Islet precursor cell (in vitro differentiated cells): ENCODE results near the gene NPAS2.
A peak's percentile ranks its signal among the peaks of the same experiment; 100 is the strongest.

Experiments
- DNase-seq: peaks from one replicate; pipeline ENCODE4 v3.0.0-alpha.2; 2018

Gene NPAS2

DNA sequence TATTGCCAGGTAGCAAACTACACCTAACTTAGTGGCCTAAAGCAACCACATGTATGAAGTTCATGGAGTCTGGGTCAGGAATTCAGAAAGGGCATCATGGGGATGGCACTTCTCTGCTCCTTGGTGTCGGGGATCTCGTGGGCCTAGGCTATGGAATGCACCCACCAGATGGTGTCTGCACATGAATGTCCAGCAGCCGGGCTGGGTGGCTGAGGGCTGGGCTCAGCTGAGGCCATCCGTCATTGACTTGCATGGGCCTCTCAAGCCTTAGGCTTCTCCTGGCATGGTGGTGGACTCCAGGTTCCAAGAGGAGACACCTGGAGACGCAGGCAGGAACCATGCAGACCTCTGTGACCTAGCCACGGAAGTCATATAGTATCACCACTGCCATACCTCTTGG lies 156.1 kb downstream of the NPAS2 start:
- DNase-seq: no peak

DNA sequence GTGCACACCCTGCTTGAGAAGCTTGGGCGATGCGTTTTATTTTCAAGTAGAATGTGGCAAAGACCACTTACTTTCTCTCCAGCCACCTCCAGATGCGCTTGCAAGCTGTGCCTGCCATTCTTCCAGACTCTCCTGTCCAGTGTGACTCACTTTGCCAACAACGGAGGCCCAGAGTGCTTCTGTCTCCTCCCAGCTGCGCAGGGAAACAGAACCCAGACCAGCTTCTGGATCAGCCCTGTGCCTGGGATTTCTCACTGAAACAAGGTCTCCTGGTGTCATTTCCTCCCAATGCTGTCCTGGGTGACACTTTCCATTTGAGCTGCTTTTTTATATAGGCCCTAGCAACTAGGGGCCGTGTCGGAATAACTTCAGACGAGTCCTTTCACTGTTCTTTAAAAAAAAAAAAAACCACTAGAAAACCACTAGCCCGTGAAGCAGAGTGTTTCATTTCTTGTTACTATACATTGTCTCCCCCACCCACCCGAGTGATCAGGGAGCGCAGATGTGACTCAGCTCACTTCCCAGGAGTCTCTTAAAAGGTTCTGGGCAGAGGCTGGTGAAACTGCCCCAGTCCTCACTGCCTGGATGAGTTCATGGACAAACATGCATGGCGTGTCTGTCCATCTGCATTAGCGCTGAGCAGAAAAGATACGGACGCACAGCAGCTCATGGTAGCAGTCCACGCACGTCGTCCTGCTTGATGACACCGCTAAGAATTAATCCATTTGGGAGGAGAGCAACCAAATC lies 156.9 kb downstream of the NPAS2 start:
- DNase-seq: peak; percentile 95

DNA sequence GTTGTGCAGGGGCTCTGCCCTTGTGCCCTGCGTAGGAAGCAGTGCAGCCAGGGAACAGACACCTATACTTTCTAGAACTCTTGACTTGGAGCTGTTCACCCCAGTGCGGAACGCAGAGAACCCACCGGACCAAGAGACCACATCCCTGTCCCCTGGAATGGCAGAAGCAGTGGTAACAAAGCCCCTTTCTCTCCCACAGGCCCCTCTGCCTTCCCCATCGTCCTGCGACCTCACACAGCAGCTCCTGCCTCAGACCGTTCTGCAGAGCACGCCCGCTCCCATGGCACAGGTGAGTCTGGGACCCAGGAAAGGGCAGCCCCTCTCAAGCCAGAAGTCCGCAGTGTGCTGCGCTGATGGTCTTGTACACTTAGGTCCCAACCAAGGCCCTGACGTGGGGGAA lies 157.6 kb downstream of the NPAS2 start:
- DNase-seq: no peak

DNA sequence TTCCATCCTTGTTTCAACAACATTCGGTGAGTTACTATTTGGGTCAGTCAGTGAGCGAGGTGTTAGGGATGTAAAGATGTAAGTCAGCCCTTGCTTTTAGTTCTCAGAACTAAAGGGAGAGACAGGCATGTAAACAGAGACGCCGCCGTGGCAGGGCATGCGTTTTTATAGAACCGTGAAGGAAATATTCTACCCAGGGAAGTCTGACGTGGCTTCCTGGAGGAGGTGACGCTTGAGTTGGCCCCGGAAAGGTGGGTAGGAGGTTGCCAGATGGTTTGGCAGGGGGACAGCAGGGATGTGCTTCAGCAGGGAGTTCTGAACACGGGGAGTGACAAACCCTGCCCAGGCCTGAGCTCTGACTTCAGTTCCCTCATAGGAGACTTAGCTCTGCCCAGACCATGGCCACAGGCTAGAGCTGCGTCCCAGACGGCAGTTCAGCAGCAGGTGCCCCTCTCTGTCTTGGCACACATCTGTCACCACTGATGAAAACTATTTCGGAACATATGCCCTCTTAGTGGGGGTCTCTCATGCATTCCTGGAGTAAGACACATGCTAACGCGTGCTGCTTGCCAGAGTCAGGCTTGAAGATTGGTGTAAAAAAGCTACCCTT lies 158.7 kb downstream of the NPAS2 start:
- DNase-seq: no peak

DNA sequence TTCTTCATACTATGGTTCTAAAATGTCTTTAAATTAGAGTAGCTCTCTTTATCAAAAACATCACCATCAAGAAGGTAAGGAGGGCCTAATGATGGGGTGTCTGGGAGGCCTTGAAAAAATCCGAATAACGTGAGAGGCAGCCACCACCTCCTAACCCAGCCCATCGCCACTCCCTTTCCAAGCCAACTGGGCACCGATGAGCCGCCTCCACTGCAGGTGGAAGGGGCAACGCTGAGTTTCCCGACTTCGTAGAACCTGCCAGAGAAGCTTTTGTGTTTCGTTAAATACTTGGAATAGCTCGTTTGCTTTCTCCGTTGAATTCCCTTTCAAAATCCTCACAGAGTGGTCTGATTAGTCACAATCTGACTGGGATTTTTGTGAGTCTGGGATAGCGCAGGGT lies 160.1 kb downstream of the NPAS2 start:
- no peak for DNase-seq

DNA sequence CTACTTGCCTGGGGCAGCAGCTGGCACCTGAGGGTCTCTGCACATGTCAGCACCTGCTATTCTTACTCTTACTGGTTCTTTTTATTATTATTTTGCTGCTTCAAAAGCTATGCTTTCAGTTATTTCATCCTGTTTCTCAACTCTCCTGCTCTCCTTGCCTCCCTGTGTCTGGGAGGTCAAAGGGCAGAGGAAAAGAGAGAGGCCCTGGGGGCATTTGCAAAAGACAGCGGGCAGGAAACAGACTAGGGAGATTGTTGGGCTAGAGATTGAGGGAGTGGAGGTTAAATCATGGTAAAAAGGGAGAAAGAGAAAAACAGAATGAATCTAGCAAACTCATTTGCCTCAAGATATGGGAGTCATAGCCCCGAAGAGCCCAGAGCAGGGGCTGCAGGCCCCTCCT lies 161.1 kb downstream of the NPAS2 start:
- peak; percentile 80 for DNase-seq

DNA sequence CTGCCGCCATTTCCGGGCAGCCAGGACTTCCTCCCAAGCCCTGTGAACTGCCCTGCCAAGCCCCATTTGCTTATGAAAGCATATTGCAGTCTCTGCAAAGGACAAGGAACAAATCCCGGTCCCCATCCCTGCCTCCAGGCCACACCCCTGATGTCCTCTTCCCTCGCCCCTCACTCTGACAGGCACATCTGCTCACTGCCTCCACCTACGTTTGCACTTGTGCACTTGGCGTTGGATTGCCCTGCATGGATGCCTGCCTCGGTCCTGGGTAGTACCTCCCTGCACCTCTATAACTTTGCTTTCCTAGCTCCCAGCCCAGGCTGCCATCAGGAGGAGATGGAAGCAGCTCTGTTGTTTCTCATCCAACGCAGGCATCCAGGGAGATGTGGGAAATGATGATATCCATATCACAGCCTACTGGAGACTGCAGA lies 162.5 kb downstream of the NPAS2 start:
- no peak for DNase-seq

DNA sequence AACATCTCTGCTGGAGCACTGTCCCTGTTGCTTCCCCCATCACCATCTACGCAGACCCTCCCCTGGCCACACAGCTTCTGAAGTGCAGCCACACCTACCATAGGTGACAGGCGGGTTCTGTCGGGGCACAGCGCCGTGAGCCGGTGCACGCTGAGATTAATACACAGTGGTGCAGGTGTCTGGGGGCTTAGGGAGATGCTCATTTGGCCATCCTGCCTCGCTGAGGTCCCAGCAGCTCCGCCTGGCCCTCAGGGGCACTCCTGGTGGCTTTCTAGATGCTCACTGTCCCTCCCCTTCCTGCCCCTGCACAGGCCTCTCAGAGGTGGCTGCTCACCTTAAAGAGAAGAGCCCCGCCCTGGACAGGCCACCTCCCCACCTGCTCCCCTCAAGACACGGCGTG lies 163.3 kb downstream of the NPAS2 start:
- DNase-seq: no peak

DNA sequence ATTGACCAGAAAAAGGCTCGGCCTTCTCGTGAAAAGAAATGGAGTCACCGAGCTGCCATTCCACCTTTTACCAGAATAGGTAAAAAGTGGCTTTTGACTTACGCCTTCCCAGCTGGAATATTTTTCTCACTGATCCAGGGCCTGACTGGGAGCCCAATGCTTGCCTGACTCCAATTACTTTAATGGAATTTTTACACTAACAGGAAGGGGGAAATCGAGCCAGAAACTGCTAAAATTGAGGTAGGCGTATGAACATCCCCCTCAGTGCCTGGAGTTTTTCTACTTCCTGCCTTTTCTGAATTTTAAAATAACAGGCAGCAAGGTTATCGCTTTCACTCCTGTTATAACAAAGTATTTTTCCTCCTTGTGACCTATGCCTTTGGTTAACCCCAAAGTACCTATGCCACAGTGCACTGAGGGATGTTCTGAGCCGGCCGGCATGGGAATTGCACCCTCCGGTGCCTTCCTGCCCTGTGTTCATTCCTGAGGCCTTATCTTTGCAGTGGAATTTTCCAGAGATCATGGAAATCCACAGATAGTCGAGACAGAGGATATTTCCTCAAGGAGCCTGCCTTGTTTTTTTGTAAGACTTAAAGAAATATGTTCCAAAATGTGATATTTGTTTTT lies 163.9 kb downstream of the NPAS2 start:
- DNase-seq: no peak

DNA sequence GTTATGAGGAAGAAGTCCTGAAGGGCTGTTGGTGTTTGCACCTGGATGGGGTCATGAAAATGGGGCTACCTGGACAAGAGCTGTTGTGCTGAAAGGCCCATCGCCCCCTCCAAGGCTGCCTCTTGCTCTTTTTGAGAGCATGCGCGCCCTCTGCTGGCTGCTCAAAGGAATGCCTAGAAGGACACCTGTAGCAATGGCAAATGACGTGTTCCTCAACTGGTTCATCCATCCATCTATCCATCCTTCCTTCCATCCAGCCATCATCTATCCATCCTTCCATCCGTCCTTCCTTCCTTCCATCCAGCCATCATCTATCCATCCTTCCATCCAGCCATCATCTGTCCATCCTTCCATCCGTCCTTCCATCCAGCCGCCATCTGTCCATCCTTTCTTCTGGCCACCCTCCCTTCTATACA lies 165.0 kb downstream of the NPAS2 start:
- DNase-seq: peak; percentile 85

DNA sequence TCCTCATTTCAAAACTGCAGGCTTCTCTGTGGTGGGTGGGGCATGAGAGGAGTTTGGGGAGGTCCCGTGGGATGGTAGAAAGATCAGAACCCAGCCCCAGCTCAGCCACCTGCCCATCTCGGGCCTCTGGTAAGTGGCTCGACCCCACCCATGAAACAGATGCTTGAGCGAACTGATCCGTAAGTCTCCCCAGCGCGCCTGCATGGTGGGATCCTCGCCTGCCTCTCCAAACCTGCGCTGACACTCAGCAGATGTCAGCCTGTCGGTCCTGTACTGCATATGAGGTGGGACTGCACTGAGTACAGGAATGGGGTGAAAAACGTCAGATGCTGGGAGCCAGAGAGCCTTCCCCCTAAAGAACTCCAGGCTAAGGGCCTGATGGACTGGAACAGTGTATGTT lies 166.2 kb downstream of the NPAS2 start:
- no peak for DNase-seq

DNA sequence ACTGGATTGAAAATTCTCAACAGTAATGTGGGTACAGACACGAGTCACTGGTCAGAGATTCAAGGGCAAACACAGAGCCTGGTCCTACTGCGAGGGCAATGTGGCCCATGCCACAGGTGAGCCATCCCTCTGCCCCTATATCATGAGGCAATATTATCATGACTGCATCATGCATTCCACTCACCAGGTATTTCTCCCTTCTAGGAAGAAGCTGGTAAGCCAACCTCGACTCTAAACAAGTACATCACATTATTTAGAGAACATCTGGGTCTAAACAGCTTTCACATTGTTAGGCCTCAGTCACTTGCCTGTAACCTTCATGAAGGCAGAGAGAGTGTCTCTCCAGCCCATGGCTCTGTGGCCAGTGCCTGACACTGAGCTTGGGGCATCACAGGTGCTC lies 167.6 kb downstream of the NPAS2 start:
- no peak for DNase-seq

DNA sequence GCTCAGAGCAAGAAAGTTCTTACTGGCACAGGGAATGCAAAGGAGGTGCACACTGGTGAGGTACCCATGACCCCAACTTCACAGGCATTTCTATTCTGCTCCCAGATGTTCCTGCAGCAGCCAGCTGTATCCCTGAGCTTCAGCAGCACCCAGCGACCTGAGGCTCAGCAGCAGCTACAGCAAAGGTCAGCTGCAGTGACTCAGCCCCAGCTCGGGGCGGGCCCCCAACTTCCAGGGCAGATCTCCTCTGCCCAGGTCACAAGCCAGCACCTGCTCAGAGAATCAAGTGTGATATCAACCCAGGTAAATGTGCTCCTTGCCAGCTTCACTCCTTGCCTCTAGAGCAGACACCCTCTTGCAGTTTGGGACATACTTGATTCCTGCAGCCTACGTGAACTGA lies 168.0 kb downstream of the NPAS2 start:
- DNase-seq: no peak

DNA sequence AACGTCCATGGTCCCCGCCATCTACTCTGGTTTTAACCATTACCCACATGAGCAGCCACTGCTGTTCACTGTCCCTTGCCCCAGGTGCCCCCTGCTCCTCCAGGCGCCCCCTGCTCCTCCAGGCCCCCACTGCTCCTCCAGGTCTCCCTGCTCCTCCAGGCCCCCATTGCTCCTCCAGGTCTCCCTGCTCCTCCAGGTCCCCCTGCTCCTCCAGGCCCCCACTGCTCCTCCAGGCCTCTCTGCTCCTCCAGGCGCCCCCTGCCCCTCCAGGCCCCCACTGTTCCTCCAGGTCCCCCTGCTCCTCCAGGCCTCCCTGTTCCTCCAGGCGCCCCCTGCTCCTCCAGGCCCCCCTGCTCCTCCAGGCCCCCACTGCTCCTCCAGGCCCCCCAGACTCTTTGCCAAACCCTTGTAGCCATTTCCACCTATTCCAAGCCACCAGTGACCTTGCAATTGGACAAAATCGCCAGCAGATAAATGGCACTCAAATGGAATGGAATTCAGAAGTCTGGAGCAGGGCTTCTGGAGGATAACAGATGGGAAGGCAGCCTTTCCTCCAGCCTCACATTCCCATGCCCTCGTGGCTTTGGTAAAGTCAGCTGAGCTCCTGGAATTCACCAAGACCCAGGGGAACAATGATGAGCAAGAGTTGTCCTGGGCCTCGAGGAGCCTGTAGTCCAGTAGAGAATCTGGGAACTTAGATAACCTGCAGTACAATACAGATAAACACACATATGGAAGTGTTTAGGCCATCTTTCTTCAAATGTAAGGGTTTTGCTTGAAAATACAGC lies 168.9 kb downstream of the NPAS2 start:
- DNase-seq: peak; percentile 75

DNA sequence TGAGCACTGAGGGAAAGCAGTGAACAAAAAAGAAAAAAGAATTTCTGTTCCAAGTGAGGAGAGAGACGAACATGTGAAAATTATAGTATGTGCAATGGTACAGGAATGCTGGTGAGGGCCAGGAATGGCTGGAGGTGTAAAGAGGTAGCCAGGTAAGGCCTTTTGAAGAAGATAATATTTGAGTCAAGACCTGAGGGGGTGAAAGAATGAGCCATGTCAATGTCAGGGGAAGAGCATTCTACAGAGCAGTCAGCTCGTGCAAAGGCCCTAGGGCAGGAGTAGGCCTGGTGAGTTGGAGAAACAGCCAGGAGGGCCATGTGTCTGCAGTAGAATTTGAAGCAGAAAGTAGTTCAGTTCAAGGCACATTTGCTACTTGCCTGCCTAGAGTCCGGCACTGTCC lies 169.7 kb downstream of the NPAS2 start:
- no peak for DNase-seq

DNA sequence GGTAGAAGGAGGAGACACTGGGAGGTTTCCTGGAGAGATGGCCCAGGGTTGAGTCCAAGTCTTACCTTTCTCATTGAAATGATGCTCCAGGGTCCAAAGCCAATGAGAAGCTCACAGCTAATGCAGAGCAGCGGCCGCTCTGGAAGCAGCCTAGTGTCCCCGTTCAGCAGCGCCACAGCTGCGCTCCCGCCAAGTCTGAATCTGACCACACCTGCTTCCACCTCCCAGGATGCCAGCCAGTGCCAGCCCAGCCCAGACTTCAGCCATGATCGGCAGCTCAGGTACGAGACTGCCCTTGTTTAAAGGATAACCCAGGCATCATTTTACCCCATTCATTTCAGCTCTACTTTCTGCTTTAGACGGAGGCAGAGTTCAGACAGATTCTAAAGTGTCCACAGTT lies 170.2 kb downstream of the NPAS2 start:
- DNase-seq: no peak

DNA sequence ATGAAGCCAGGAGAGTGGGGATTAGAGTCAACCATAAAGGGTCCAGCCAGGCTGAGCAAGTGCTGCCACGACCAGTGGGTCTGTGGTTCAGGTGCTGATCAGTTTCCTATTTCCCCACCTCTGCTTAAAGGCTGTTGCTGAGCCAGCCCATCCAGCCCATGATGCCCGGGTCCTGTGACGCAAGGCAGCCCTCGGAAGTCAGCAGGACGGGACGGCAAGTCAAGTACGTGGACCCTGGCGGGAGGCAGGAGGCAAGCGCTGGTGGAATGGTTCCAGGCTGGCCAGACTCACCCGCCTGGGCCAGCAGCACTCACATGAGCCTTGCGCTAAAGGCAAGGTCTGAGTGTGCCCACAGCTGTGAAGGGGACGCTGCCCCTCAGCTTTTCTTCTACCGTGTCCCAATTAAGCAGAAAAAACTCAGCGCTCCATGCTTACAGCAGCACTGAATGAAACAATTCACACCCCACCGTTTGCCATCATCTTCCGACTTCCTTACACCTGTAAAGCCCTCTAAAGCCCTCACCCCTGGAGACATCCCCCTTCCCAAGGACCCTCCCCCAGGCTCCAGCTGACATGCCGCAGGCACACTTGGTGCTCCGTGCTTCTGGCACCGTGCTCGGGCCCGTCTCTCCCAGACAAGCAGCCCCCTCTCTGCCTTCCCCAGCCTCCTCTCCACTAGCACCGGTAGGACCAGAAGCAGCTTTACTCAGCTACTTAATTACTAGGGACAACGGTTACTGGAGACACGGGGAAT lies 170.9 kb downstream of the NPAS2 start:
- no peak for DNase-seq

DNA sequence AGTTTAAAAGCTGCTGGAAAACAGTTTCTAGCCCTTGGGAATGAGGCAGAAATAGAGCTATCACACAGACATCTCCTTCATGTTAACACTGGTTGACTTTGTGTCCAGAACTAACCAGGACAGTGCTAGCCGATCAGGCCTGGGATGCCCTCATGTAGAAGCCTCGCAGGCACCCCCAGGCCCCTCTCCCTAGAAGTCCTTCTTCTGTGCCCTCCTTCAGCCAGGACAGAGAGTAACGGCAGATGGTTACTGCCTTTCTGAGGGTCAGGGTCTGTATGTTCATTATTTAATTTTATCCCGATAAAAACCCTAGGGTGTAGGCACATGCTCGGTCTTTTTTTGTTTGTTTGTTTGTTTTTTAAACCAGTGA lies 171.4 kb downstream of the NPAS2 start:
- no peak for DNase-seq

DNA sequence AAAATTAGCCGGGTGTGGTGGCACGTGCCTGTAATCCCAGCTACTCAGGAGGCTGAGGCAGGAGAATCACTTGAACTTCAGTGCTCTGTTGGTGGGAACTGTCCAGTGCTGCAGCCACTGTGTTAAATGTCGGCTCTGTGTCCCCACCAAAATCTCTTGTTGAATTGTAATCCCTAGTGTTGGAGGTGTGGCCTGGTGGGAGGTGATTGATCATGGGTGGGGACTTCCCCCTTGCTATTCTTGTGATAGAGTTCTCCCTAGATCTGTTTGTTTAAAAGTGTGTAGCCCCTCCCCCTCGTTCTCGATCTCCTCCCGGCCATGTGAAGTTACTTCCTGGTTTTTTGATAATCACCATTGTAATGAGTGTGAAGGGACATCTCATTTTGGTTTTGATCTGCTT lies 172.3 kb downstream of the NPAS2 start:
- DNase-seq: peak; percentile 13

DNA sequence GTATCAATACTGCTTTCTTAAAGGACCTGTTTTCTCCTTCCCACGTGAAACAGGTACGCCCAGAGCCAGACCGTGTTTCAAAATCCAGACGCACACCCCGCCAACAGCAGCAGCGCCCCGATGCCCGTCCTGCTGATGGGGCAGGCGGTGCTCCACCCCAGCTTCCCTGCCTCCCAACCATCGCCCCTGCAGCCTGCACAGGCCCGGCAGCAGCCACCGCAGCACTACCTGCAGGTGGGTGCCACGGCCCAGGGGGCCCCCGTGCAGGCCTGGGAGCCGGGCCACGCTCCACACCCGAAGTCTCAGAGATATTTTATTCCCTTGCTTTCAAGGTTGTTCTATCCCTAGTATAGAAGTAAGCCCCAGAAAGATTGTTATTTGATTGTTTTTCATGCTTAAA lies 173.4 kb downstream of the NPAS2 start:
- peak; percentile 22 for DNase-seq

DNA sequence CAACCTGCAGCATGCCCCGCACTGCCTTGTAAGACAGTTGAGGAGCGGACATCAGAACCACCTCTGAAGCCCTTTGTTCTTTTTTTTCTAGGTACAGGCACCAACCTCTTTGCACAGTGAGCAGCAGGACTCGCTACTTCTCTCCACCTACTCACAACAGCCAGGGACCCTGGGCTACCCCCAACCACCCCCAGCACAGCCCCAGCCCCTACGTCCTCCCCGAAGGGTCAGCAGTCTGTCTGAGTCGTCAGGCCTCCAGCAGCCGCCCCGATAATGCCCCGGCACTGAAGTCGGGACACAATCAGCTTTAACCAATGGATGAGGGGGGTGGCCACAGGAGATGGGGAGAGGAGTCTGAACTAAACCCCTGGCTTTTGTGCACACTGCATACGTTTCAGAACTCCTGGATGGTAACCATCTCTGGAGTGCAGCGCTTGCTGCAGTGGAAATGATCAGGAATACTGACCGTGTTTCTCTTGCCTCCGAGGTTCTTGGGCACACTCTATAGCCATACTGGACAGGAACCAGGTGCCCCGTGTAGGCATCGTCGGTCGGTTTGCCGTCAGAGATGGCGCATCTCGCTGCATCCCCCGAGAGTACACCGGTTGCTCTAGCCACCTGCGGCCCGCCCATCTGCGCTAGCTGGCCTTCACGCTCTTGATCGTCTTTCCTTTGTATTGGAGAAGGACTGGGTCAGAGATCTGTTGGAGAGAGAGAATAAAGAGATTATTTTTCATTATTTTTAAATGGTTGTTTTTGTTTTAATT lies 175.6 kb downstream of the NPAS2 start:
- no peak for DNase-seq
